ENCODE measurements around the gene PRR23E. TPM values are rescaled to one million over a fixed set of nuclear protein-coding genes. Genes with fewer than 3 reads are reported as not detected.

Gene PRR23E
- total RNA-seq, 1 experiment from 2014 or later, result not detected

GRCh38 chr3:127164615-127165014 is 28.3 kb upstream of the PRR23E start:
- no peak for DNase-seq (ENCODE audit: low read depth)

- no peak for DNase-seq (ENCODE audit: low read depth)
These were observed 27.9 kb upstream of the PRR23E start for GRCh38 chr3:127165036-127165435.

DNA sequence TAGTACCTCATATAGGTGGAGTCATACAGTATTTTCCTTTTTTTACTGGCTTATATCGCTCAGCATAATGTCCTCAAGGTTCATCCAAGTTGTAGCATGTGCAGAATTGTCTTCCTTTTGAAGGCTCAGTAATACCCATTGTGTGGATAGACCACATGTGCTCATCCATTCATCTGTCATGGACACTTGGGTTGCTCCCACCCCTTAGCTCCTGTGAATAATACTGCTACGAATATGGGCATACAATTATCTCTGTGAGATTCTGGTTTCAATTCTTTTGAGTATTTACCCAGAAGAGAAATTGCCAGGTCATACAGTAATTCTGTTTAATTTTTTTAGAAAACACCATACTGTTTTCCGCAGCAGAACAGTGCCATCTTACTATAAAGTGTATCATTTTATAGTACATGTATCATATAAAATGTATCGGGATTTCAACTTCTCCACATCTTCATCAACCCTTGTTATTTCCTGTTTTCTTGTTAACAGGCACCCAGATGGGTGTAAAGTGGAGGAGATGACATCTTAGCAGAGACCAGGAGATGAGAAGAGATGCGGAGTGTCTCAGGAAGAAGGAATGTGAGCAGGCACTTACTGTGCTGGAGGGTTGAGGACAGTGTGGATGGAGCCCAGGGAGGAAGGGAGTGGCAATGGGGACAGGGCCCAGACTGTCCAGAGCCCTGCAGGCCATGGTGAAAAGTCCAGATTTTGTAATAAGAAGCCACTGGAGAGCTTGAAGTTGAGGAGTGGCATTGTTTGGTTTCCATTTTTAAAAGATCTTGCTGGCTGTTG is 27.0 kb upstream of the PRR23E start:
- no peak for DNase-seq (ENCODE audit: low read depth)

- no peak for DNase-seq (ENCODE audit: low read depth)
These were observed 26.3 kb upstream of the PRR23E start for GRCh38 chr3:127166501-127167065.

DNA sequence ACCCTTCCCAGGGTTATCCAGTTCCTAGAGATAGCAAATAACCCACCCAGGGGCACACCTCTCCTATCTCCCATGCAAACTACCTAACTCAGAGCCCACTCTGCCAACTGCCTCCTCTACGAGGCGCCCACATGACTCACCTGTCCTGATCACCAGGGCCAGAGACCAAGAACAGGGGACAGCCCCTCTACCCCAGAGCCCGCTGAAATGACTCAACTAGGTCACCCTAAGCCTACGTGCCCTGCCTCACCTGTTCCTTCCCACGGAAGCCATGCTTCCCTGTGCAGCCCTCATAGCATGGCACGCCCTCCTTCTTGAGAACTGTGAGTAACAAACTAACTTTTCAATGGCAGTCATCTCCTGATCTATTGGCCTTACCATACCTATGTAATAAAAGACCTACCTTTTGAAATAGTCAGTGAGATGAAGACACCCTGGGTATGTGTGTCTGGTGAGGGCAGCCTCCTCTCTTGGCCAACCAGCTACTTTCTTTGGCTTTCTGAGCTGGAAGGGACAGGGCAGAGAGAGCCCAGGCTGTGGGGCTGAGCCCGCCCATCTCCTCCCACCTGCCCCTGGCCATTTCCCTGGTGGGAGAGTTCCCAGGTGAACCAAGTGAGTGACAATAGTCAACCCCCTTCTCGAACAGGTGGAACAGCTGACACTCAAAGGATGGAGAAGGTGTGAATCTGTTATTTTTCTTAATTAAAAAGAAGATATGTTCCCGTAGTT is 25.5 kb upstream of the PRR23E start:
- no peak for DNase-seq (ENCODE audit: low read depth)

DNA sequence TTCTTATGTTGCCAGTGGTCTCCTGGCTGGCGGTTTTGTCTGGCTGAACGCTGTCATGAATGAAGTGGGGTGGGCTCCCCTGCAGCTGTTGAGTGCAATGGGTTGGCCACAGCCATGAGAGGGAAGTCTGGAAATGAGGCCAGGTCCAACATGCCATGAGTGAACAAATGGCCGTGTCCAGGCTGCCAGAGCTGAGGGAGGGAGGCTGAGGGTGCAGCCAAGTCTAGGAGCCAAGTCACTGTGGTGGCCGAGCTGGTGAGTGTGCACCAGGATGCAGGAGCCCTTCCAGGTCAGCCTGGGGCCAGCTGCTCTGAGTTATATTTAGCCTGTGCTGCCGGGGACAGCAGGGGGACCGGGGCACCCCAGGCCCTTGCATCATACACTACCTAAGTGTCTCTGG is 24.7 kb upstream of the PRR23E start:
- no peak for DNase-seq (ENCODE audit: low read depth)

- DNase-seq (ENCODE audit: low read depth), result peak; percentile 75
These were observed 22.1 kb upstream of the PRR23E start for GRCh38 chr3:127170814-127171213.

DNA sequence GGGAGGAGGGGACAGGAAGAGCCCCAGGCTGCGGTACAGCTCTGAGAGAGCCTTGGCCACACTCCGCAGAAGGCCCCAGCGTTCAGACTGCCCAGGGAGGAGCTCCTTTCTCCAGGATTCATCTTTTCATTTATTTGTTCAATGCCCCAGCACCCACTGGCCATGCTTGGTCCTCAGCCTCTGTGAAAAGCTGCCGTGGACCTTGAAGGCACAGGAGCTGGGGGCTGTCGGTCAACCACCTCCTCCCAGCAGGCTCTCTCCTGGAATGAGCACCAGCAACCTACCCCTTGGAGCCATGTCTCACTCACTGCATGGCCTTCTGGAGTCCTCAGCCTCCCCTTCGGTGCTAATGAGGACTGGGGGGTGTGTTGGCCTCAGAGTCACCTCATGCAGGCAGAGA is 21.6 kb upstream of the PRR23E start:
- DNase-seq (ENCODE audit: low read depth), result no peak

DNA sequence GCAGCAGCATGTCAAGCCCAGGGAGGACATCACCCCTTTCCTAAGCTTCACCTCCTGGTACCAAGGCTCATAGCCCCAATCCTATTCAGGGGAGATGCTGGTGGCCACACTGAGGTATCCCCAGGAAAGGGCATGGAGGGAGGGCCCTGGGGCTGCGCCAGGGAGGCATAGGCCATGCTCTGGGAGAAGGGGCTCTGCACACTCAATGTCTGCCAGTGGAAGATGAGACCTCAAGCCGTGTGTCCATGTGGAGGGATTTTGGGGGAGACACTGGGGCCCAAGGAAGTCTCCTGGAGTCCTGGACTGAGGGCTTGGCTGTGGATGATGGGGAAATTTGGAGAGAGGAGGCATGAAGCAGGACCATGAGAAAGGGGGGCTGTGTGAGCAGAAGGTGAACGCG is 21.2 kb upstream of the PRR23E start:
- DNase-seq (ENCODE audit: low read depth), result no peak

DNA sequence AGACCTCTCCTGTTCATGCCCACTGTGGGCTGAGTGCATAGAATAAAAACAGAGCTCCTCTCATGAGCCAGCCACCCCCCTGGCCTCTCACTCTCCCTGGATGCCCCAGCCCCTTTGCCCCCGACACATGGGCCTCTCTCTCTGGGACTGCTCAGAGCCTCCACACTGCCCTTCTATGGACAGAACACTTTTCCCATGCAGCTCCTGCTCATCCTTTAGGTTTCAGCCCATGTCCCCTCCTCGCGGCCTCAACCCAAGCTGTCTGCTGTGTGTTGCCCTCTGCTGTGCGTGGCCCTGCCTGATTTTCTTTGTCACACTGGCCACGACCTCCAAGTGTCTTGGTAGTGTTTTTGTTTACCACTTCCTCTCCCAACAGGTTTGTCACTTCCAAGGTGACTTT is 20.7 kb upstream of the PRR23E start:
- no peak for DNase-seq (ENCODE audit: low read depth)

- DNase-seq (ENCODE audit: low read depth), result peak; percentile 82
These were observed 20.0 kb upstream of the PRR23E start for GRCh38 chr3:127172781-127173515.

DNA sequence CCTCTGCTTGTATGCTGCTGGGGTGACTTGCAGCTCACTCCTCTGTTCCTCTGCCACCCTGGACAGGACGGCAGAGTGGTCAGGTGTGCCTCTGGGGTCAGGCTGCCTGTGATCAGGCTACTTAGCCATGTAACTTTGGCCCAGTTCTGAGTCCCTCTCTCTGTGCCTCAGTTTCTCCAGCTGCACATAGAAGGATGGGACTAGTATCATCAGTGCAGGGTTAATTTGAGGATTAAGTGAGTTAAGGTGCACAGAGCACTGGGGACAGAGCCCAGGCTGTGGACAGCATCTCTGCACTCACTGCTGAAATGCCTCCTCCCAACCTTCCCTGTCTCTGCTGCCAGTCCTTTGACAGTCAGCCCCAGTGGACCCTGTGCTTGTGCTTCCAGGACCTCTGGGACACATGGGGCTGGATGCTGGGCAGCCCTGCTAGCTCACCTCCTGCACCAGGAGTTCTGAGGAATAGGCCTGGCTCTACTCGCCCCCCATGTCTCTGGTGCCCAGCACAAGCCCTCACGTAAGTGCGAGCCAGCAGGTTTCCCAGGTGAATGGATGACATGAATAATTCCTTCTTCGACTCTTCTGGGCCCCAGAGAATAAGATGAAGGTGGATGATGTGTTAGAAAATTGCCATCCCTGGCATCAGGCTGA is 19.3 kb upstream of the PRR23E start:
- DNase-seq (ENCODE audit: low read depth), result no peak

DNA sequence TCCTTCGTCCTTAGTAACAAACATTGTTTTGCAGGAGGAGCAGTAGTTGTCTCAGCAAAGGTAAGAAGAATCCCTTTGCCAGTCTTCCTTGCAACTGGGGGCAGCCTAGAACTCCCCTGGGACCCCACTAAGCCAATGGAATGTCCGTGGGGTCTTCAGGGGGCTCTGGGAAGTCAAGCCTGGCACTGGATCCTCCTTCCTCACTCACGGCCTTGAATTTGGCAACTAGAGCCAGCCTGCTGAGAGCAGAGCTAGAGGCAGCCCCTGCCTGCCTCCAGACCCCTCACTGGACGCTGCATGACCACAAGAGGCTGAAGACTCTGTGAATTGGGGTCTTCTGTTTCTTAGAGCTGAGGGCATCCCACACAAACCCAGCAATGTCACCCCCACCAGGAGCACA is 18.6 kb upstream of the PRR23E start:
- no peak for DNase-seq (ENCODE audit: low read depth)

GRCh38 chr3:127174715-127175140 is 18.2 kb upstream of the PRR23E start:
- no peak for DNase-seq (ENCODE audit: low read depth)

DNA sequence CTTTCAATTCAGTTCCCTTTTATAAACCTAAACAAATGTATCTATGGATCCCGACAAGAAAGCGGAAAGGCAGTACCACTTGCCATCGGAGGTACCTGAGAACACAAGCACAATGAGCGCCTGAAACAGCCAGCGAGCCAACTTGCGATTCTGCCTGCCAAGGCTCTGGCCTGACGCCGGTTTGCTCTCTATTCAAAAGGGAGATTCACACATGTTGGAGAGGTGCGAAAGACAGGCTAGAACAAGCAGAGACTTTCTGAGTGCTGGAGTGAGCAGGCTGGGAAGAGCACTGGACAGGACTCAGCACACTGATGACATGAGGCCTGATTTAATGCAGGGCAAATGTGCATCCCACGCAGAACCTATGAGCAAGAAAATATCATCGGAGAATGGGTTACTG is 17.7 kb upstream of the PRR23E start:
- DNase-seq (ENCODE audit: low read depth), result no peak

DNA sequence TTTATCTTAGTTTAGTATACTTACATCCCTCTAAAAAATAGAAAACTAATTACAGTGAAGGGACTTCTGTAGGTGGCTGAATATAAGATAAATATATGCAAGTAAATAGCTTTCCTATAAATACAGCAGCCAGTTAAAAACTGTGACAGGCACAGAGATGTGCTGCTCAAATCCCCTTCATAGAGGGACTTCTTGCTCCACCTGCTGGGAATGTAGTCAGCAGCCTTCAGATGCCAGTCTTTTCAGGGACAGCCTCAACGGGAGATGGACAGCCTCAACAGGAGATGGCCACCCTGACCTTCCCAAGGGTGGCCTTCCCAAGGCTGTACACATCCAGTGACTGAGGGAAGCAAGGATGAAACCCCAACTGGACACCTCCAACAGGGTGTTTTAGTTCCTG is 15.7 kb upstream of the PRR23E start:
- peak; percentile 26 for DNase-seq (ENCODE audit: low read depth)

GRCh38 chr3:127180859-127181258 is 12.1 kb upstream of the PRR23E start:
- no peak for DNase-seq (ENCODE audit: low read depth)

DNA sequence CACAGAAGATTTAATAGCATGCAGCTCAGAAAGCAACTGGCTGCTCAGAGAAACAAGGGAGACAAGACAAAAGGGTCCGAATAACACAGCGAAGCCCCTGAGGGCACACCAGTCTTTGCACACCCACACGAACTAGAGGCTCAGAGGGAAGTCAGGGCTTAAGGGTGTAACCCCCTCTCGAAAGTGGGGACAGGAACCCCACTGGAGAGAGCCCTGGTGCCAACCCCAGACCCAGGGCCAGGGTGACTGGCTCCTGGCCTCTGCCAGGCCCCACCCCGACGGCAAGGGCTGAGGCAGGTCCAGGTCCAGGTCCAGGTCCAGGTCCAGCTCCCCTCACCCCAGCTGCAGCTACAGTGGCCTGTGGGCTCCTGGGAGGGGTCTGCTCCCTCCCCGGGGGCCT is 10.5 kb upstream of the PRR23E start:
- no peak for DNase-seq (ENCODE audit: low read depth)

DNA sequence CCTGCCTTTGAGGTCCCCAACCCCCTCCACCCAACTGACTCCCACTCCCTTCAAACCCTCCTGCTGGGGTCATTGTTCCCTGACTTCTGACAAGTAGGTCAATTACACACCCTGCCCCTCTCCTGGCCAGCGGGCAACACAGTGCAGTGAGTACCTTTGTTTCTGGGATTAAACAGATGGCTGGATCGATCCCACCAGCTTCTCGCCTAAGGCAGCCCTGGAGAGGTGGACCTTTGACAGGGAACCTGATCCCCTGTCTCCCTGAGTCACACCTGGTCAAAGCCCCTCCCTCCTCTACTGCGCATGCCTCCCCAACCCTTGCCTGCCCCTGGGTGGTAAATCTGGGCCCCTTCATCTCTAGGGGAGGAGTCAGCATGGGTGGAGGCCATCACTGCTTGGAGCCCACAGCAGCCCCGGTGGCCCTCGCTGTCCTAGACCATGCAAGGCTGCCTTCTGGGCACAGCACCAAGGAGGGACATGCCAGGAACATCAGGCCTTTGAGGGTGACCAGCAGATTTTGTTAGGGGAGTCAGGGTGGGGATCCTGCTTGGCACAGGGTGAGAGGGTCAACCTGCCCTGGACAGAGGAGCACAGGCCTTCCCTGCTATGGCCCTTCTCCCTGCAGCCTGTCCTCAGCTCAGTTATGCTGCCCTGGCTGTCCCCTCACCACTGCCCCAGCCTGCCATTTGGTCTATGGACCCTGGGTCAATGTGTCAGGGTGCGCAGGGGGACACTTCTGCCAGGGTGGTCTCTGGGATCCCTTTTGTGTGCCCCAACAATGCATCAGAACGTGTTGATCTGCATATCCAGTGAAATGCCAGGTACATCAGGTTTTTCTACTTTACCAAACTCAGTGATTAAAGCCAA is 9.8 kb upstream of the PRR23E start:
- no peak for DNase-seq (ENCODE audit: low read depth)
